ENCODE results near the gene PTPRT. TPM values are rescaled to one million over a fixed set of nuclear protein-coding genes. Genes with fewer than 3 reads are reported as not detected.

PTPRT gene
- total RNA-seq, 1 experiment from 2014 or later = not detected

- CTCF ChIA-PET = no interaction called here
- DNase-seq (ENCODE audit: low read depth, low spot score) (no peak), ATAC-seq (no peak)
- Histone ChIP-seq H2AFZ (ENCODE audit: low read depth, low read length, poor library complexity, severe bottlenecking) (no peak overlapping the region), H3K4me1 (ENCODE audit: control insufficient read depth in 1 of 2, insufficient read depth in 2 of 2, low read length in 2 of 2) (no peaks in the 10 kb centered on the region), H3K27ac (ENCODE audit: low read depth, low read length) (no peak overlapping the region), H3K9me3 (ENCODE audit: control insufficient read depth in 1 of 2, insufficient read depth in 1 of 2, low read depth in 1 of 2, low read length in 2 of 2) (no peaks in the 10 kb centered on the region), H3K9ac (ENCODE audit: low read length) (no peak overlapping the region), H3K9me2 (ENCODE audit: insufficient read depth) (no peaks in the 10 kb centered on the region), H4K20me1 (ENCODE audit: insufficient read depth) (no peaks in the 10 kb centered on the region), H3K36me3 (ENCODE audit: control insufficient read depth in 1 of 2, insufficient read depth in 2 of 2, low read length in 2 of 2) (no peaks in the 10 kb centered on the region), H3K4me2 (ENCODE audit: low read length) (no peak overlapping the region), H3K27me3 (ENCODE audit: insufficient read depth, low read length) (peaks cover 43% of the 10 kb centered on the region), H3K4me3 (replicated peaks in 1 of 2; ENCODE audit: low read depth in 1 of 2, low read length in 2 of 2) (no peak overlapping the region), H3K79me2 (ENCODE audit: insufficient read depth, low read length) (no peaks in the 10 kb centered on the region)
- no TSS peak for BruUV-seq (replicated peaks)
- POLR2A ChIA-PET = no interaction called here
- RAD21 ChIA-PET (ENCODE audit: low non-redundant PET in 1 of 2, low total read pairs in 2 of 2, uncharacterized antibody in 2 of 2, unreplicated experiment in 2 of 2) = no interaction called here
- no peak for TF ChIP-seq SP1 (IDR thresholded peaks at IDR 0.05; ENCODE audit: low read depth)
- no peak for TF ChIP-seq POLR2AphosphoS5 (IDR thresholded peaks at IDR 0.05; ENCODE audit: low read depth, low read length)
- TF ChIP-seq ZNF274 (IDR thresholded peaks at IDR 0.05; ENCODE audit: low read depth, low read length) = no peak
- no peak for TF ChIP-seq FOSL1 (IDR thresholded peaks at IDR 0.05; ENCODE audit: low read depth)
- TF ChIP-seq EZH2 (IDR thresholded peaks at IDR 0.05) = no peak
- intact Hi-C loops (cut with micrococcal nuclease) = no loop called here
Measured at GRCh38 chr20:43235998-43236397, 46.3 kb upstream of the PTPRT start.

- intact Hi-C loops (cut with micrococcal nuclease) = no loop called here
- H3K4me2 ChIP-seq (ENCODE audit: low read length) = no peak overlapping the region
- H3K79me2 ChIP-seq (ENCODE audit: insufficient read depth, low read length) = no peaks in the 10 kb centered on the region
- no peak overlapping the region for H3K4me3 ChIP-seq (replicated peaks in 1 of 2; ENCODE audit: low read depth in 1 of 2, low read length in 2 of 2)
- ATAC-seq (no peak), DNase-seq (ENCODE audit: low read depth, low spot score) (no peak)
- H3K36me3 ChIP-seq (ENCODE audit: control insufficient read depth in 1 of 2, insufficient read depth in 2 of 2, low read length in 2 of 2) = no peaks in the 10 kb centered on the region
- no TSS peak for BruUV-seq (replicated peaks)
- H3K9me3 ChIP-seq (ENCODE audit: control insufficient read depth in 1 of 2, insufficient read depth in 1 of 2, low read depth in 1 of 2, low read length in 2 of 2) = no peaks in the 10 kb centered on the region
- CTCF ChIA-PET = no interaction called here
- RAD21 ChIA-PET (ENCODE audit: low non-redundant PET in 1 of 2, low total read pairs in 2 of 2, uncharacterized antibody in 2 of 2, unreplicated experiment in 2 of 2) = no interaction called here
- POLR2A ChIA-PET = no interaction called here
- no peaks in the 10 kb centered on the region for H3K4me1 ChIP-seq (ENCODE audit: control insufficient read depth in 1 of 2, insufficient read depth in 2 of 2, low read length in 2 of 2)
- H2AFZ ChIP-seq (ENCODE audit: low read depth, low read length, poor library complexity, severe bottlenecking) = no peak overlapping the region
- H4K20me1 ChIP-seq (ENCODE audit: insufficient read depth) = no peaks in the 10 kb centered on the region
- no peak overlapping the region for H3K27ac ChIP-seq (ENCODE audit: low read depth, low read length)
- peaks cover 25% of the 10 kb centered on the region for H3K27me3 ChIP-seq (ENCODE audit: insufficient read depth, low read length)
- no peak overlapping the region for H3K9ac ChIP-seq (ENCODE audit: low read length)
- no peaks in the 10 kb centered on the region for H3K9me2 ChIP-seq (ENCODE audit: insufficient read depth)
- TF ChIP-seq TCF7L2 (IDR thresholded peaks at IDR 0.05; ENCODE audit: borderline replicate concordance, extremely low read depth, insufficient read depth, insufficient read length) (no peak), RAD21 (IDR thresholded peaks at IDR 0.05; ENCODE audit: low read depth) (no peak), POLR2A (IDR thresholded peaks at IDR 0.05; ENCODE audit: borderline replicate concordance, extremely low read depth, insufficient read depth, insufficient read length) (no peak), MAX (IDR thresholded peaks at IDR 0.05) (no peak), EZH2phosphoT487 (IDR thresholded peaks at IDR 0.05; ENCODE audit: borderline replicate concordance) (no peak), JUND (IDR thresholded peaks at IDR 0.05) (no peak), REST (IDR thresholded peaks at IDR 0.05; ENCODE audit: low read depth) (no peak), POLR2AphosphoS5 (IDR thresholded peaks at IDR 0.05; ENCODE audit: low read depth, low read length) (no peak), ZBTB33 (IDR thresholded peaks at IDR 0.05; ENCODE audit: extremely low read depth, insufficient replicate concordance, low read length) (no peak), YY1 (IDR thresholded peaks at IDR 0.05; ENCODE audit: extremely low read depth, insufficient replicate concordance, low read depth, low read length) (no peak), SIN3A (IDR thresholded peaks at IDR 0.05; ENCODE audit: low read depth) (no peak), SP1 (IDR thresholded peaks at IDR 0.05; ENCODE audit: low read depth) (no peak), CEBPB (IDR thresholded peaks at IDR 0.05; ENCODE audit: low read depth) (no peak), ATF3 (IDR thresholded peaks at IDR 0.05) (no peak)
Measured at GRCh38 chr20:43231829-43232228, 42.1 kb upstream of the PTPRT start.

Data from HCT116 (cell line).